Measurements from ENCODE around the gene PBOV1. TPM values are rescaled to one million over a fixed set of nuclear protein-coding genes. Genes with fewer than 3 reads are reported as not detected.

PBOV1 gene
- total and polyA plus RNA-seq, 9 donors = not detected

DNA sequence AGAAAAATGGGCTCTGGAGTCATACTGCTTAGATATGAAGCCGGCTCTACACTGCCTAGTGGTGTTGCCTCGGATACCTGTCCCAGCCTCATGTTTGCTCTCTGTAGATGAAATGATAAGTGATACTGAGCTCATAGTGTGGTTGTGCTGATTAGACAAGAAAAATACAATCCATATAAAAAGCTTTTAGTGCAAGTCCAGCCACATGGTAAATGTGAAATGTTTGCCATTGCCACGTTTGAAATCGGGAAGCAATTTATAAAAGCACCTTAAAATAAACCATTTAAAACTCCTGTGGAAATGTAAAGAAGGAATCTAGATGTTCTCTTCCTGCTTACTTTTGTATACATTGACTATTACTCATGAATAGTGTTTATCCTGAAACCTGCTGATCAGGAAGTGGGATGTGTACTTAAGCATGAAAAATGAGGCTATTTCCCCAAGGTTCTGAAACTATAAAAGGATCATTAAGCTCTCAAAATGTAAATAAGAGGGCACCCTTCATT, 13.1 kb upstream of the PBOV1 start:
- no peaks in the 10 kb centered on the region for H3K27me3 ChIP-seq
- 30 to 44% (median 39%) methylated on average over 4 of the region's 4 CpGs for WGBS, 3 donors
- H3K4me1 ChIP-seq (ENCODE audit: insufficient read depth) = no peaks in the 10 kb centered on the region
- no peak overlapping the region for H3K27ac ChIP-seq
- H3K4me3 ChIP-seq = no peak overlapping the region
- intact Hi-C loops (cut with DNase I) = no loop called here
- TF ChIP-seq, protein P1, sequence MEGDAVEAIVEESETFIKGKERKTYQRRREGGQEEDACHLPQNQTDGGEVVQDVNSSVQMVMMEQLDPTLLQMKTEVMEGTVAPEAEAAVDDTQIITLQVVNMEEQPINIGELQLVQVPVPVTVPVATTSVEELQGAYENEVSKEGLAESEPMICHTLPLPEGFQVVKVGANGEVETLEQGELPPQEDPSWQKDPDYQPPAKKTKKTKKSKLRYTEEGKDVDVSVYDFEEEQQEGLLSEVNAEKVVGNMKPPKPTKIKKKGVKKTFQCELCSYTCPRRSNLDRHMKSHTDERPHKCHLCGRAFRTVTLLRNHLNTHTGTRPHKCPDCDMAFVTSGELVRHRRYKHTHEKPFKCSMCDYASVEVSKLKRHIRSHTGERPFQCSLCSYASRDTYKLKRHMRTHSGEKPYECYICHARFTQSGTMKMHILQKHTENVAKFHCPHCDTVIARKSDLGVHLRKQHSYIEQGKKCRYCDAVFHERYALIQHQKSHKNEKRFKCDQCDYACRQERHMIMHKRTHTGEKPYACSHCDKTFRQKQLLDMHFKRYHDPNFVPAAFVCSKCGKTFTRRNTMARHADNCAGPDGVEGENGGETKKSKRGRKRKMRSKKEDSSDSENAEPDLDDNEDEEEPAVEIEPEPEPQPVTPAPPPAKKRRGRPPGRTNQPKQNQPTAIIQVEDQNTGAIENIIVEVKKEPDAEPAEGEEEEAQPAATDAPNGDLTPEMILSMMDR (IDR thresholded peaks at IDR 0.05) = no peak
- no peak for TF ChIP-seq POLR2A (IDR thresholded peaks at IDR 0.05)
- H3K36me3 ChIP-seq = no peaks in the 10 kb centered on the region
- no peaks in the 10 kb centered on the region for H3K9me3 ChIP-seq
- DNase-seq = no peak

DNA sequence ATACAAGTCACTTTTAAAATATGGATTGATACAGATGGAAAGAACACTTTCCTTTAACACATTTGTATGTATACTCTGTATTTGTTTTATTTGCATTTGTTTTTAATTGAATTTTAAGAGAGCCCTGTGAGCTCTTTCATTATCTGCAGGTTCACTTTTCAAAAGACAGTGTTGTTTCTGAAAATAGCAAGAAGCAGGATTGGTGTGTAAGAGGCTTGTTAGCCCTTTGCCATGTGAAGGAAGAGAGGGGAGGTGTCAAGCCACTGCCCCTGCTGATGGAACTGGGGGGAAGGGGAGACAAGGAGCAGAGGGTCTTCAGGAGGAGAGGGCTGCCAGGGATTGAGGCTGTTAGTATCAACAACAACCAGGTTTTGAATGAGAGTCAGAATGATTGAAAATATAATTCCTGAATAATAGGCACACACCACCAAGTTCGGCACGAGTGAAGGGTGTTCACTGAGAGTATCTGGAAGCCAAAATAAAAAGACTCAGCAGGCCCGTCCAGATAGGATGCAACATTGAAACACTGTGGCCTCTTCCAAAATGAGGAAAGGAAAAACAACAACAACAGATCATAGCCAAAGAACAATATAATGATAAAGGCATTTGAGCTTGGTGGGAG, 12.6 kb upstream of the PBOV1 start:
- Histone ChIP-seq H3K36me3 (no peaks in the 10 kb centered on the region), H3K4me3 (no peak overlapping the region), H3K27me3 (no peaks in the 10 kb centered on the region), H3K27ac (no peak overlapping the region), H3K4me1 (ENCODE audit: insufficient read depth) (no peaks in the 10 kb centered on the region), H3K9me3 (no peaks in the 10 kb centered on the region)
- DNase-seq = no peak
- 9 to 21% (median 12%) methylated on average over 3 of the region's 3 CpGs for whole genome bisulfite sequencing, 3 donors
- intact Hi-C loops (cut with DNase I) = no loop called here
- TF ChIP-seq EP300 (IDR thresholded peaks at IDR 0.05) (no peak), POLR2A (IDR thresholded peaks at IDR 0.05) (no peak)
- TF ChIP-seq, protein P1 (IDR thresholded peaks at IDR 0.05) = no peak

DNA sequence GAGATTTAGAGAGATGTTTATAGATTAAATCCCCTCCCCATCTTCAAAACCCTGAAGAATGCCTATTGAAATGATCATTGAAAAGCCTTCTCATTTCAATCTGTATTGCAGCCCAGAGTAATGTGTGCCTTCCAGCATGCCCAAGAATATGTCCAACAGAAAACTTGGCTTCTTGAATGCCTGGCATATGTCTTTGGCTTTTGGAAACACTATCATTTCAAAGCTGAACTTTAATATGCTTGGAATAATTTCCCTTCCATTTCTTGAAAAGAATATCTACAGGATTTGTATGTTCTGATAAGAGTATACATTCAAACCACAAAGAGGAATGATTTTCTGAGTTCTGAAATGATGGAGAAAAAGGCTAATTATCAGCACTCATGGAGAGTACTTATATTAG, 11.9 kb upstream of the PBOV1 start:
- Histone ChIP-seq H3K9me3 (no peaks in the 10 kb centered on the region), H3K27ac (no peak overlapping the region), H3K4me1 (ENCODE audit: insufficient read depth) (no peaks in the 10 kb centered on the region), H3K27me3 (no peaks in the 10 kb centered on the region), H3K36me3 (no peaks in the 10 kb centered on the region), H3K4me3 (no peak overlapping the region)
- DNase-seq = no peak
- TF ChIP-seq POLR2A (IDR thresholded peaks at IDR 0.05) = no peak
- TF ChIP-seq, protein P1 (IDR thresholded peaks at IDR 0.05) = no peak
- TF ChIP-seq EP300 (IDR thresholded peaks at IDR 0.05) = no peak
- intact Hi-C loops (cut with DNase I) = no loop called here

DNA sequence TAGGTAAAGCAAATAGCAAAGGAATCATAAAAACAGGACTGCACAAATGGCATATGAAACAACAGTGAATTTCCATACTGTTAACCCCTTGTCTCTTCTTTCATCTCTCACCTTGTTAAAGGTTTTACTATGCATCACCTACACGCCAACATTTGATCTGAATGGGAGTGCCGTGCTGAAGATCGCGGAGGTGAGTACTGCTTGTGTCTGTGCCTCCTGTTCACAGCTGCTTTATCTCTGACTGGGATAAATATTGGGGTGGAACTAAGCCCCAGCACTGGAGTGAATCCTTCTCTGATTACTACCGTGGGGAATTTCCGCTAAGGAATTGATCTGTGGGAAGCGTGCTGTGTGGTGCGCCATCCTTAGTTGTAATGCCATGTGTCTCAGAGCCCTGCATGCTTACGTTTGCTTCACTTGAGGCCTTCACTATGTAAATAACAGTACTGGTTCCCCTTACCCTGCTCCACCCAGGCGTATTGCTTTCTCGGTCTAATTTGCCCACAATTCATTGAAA, 11.4 kb upstream of the PBOV1 start:
- H3K27ac ChIP-seq = no peak overlapping the region
- 86 to 91% (median 89%) methylated on average over 11 of the region's 11 CpGs for WGBS, 3 donors
- no peaks in the 10 kb centered on the region for H3K4me1 ChIP-seq (ENCODE audit: insufficient read depth)
- TF ChIP-seq POLR2A (IDR thresholded peaks at IDR 0.05) (no peak), EP300 (IDR thresholded peaks at IDR 0.05) (no peak)
- H3K4me3 ChIP-seq = no peak overlapping the region
- H3K9me3 ChIP-seq = no peaks in the 10 kb centered on the region
- H3K27me3 ChIP-seq = no peaks in the 10 kb centered on the region
- intact Hi-C loops (cut with DNase I) = no loop called here
- DNase-seq = no peak
- no peaks in the 10 kb centered on the region for H3K36me3 ChIP-seq

DNA sequence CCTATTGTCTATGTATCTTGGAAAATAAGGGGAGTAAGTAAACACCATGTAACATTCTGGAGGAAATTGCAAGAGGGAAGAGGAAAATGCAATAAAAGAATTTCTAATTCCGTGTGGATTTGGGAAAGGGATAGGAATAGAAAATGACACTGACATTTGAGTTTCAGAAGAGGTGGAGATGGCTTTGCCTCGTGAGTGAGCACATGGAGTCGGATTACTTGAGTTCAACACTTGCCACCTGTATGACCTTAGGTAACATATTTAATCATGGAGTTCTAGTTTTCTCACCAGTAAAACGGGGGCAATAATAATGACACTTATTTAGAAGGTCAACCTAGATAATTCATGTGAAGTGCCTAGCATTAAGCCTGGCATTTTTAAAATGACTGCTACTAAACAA, 10.8 kb upstream of the PBOV1 start:
- Histone ChIP-seq H3K27ac (no peak overlapping the region), H3K4me3 (no peak overlapping the region), H3K4me1 (ENCODE audit: insufficient read depth) (no peaks in the 10 kb centered on the region), H3K9me3 (no peaks in the 10 kb centered on the region), H3K27me3 (no peaks in the 10 kb centered on the region), H3K36me3 (no peaks in the 10 kb centered on the region)
- DNase-seq = no peak
- intact Hi-C loops (cut with DNase I) = no loop called here
- TF ChIP-seq, protein P1 (IDR thresholded peaks at IDR 0.05) = no peak
- TF ChIP-seq POLR2A (IDR thresholded peaks at IDR 0.05) (no peak), EP300 (IDR thresholded peaks at IDR 0.05) (no peak)
- WGBS, 3 donors = 69 to 72% (median 71%) methylated on average over 4 of the region's 4 CpGs
